Measurements from ENCODE around the gene DUS2.

The DUS2 gene

DNA sequence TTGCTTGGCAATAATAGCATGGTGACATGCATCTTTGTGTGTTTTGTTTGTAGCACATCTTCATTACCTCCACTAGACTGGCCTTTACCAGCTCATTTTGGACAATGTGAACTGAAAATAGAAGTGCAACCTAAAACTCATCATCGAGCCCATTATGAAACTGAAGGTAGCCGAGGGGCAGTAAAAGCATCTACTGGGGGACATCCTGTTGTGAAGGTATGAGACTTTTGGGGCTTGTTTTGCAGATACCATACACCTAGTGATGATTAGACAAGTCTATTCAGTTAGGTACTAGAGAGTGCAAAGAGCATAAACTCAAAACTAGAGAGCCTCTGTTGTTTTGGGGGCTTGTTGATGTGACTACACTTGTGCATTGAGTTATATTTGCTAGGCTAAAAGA is 103.3 kb downstream of the DUS2 start:
- DNase-seq (ENCODE audit: low read depth in 2 of 2): no peak

GRCh38 chr16:68128577-68129305 is 105.7 kb downstream of the DUS2 start:
- no peak for DNase-seq (ENCODE audit: low read depth in 2 of 2)

Data from fibroblast of skin of left biceps (primary cell).